Inferior parietal cortex (tissue), 1 donor: Measurements from ENCODE around the gene VPS26C.

ENCODE experiments used
- DNase-seq: peaks from one replicate; pipeline ENCODE4 v3.0.0-alpha.2; 2016; ENCODE audit errors: extremely low spot score

VPS26C gene

DNA sequence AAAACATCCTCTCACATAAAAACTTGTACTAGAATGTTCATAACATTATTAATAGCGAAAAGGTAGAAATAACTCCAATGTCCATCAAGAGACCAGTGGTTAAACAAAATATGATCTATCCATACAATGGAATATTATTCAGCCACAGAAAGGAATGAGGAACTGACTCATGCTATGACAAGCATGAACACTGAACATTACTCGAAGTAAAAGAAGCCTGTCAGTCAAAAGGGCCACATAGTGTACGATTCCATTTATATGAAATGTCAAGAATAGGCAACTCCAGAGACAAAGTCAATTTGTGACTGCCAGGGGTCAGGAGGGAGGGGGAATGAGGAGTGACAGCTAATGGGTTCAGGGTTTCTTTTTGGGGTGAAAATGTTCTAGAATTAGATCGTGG is 2.3 kb downstream of the VPS26C start:
- DNase-seq: no peak

DNA sequence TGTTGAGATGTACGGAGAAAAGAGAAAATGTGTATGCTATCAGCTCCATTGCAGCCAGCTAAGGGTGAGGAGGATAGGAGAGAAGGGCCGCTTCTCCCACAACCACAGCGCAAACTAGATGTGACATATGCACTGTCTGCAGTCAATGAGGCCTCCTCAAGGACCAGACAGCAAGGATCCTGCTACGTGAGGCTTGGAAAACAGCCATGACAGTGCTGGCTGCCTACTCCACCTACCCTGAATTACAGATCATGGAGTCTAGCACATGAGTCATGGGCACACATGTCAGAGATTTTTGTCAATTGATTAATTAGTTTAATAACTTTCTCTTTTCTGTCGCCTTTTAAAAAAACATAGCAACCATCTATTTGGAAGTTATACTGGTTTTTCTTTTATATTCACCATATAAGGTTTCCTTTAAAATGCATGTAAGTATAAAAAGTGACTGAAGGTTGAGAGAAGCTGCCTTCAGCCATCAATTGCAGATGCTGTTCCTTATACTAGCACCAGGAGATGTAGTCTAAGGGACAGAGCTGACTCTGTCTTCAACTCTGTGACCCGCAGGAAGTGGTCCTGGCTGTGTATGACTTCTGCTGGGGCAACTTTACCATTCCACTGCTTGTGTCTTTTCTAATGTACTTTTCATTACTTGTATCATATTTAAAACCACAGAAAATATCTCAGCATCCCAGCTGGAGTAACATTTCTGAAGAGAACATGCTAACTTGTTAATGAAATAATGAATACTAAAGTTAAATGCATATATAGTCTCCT is 3.1 kb downstream of the VPS26C start:
- DNase-seq: no peak

DNA sequence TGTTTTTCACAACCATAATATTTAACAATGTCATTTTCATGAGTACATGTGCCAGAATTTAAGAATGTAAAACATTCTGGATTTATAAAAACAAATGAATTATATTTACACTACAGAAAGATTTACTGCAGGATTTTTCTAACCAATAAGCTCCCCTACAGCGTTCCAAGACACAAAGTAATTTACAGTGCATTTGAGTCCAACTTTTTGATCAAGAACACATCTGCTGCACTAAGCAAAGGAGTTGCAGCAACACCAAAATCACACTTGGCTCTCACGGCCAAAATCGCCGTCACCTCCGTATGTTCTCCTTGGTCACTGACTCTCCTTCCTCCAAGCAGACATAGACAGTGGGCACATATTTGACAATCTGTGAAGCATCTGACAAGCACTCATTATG is 7.7 kb downstream of the VPS26C start:
- DNase-seq: no peak

- peak; percentile 79 for DNase-seq
These were observed 8.9 kb downstream of the VPS26C start for GRCh38 chr21:37257967-37258877.

- no peak for DNase-seq
These were observed 9.6 kb downstream of the VPS26C start for GRCh38 chr21:37257511-37257966.

- no peak for DNase-seq
These were observed 13.1 kb downstream of the VPS26C start for GRCh38 chr21:37253991-37254390.

- DNase-seq: no peak
These were observed 15.9 kb downstream of the VPS26C start for GRCh38 chr21:37251294-37251634.

GRCh38 chr21:37249112-37249904 is 17.8 kb downstream of the VPS26C start:
- no peak for DNase-seq

DNA sequence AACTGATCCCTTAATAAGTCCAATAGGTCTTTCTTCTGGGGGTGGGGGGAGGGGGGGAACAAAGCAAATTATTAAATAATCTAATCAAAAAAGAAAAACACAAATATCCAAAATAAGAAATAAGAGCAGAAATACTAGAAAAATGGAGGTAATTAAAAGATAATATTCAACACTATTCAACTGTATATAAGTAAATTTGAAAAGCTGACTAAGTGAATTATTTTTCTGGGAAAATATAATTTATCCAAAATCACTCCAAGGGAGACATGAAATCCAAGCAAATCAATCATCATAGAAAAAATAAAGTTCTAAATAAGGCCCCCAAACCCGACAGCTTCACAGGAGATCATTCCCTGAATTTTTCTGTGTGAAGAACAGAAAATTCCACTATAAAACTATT is 18.8 kb downstream of the VPS26C start:
- no peak for DNase-seq

GRCh38 chr21:37245151-37245550 is 22.0 kb downstream of the VPS26C start:
- no peak for DNase-seq

- DNase-seq: no peak
These were observed 22.5 kb downstream of the VPS26C start for GRCh38 chr21:37244501-37245095.

- DNase-seq: no peak
These were observed 23.2 kb downstream of the VPS26C start for GRCh38 chr21:37243961-37244360.

GRCh38 chr21:37241426-37241825 is 25.7 kb downstream of the VPS26C start:
- no peak for DNase-seq

DNA sequence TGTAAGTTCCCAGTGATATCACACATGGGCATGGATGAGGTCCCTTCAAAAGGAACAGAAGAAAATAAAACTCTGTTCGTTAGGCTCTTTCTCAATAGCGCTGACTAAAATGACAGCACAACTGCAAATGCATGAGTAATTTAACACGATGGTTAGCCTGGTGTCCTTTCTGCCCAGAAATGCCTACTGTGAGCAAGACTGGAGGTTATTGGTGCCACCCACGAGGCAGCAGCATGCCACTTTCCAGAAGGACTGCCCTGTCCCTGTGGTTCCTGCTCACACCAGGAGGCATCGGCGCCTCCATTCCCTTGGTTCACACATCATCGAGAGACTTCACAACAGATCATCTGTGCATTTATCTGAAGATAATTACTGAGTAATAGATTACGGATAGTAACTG is 26.2 kb downstream of the VPS26C start:
- DNase-seq: no peak

DNA sequence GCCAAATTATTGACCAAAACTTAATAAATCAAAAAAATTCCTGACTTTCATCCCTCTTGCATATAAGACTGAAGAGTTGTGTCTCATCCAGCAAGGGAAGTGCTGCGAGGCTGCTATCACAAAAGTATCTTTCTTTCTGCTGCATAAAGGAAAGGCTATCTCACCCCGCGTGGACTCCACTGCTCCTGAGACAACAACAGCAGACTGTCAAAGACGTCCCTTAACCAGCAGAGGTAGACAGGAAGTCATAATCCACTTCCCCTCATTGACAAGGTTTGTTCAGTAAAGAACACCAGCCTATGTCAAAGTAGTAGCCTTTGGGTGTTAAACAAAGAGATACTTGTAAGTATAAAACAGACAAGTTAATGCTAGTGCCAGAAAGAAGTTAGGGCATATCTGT is 29.4 kb downstream of the VPS26C start:
- DNase-seq: no peak

- DNase-seq: no peak
These were observed 29.8 kb downstream of the VPS26C start for GRCh38 chr21:37237346-37237745.

- DNase-seq: no peak
These were observed 33.5 kb downstream of the VPS26C start for GRCh38 chr21:37233551-37234146.

- no peak for DNase-seq
These were observed 34.7 kb downstream of the VPS26C start for GRCh38 chr21:37232274-37233018.

GRCh38 chr21:37231671-37232070 is 35.5 kb downstream of the VPS26C start:
- DNase-seq: no peak

GRCh38 chr21:37231249-37231645 is 35.9 kb downstream of the VPS26C start:
- no peak for DNase-seq
